Vagina (tissue), 2 donors: Measurements from ENCODE around the gene LARP1. TPM values are rescaled to one million over a fixed set of nuclear protein-coding genes. Genes with fewer than 3 reads are reported as not detected.

ENCODE experiments used
- DNase-seq, 2 donors: peaks; one replicate each; pipeline ENCODE4 v3.0.0-alpha.2; 2017; ENCODE audit errors: extremely low spot score in 2 of 2
- H3K27ac ChIP-seq: fragments of 200-600 bp; sonication (generic); one replicate; pipeline ENCODE4 v1.5.1; 2019
- H3K27me3 ChIP-seq: fragments of 200-600 bp; sonication (generic); one replicate; pipeline ENCODE4 v1.5.1; 2019
- H3K36me3 ChIP-seq, 2 donors: fragments of 200-600 bp; sonication (generic); one replicate each; pipeline ENCODE4 v1.5.1; 2017 to 2019
- H3K4me1 ChIP-seq: fragments of 200-600 bp; sonication (generic); one replicate; pipeline ENCODE4 v1.5.1; 2019
- H3K4me3 ChIP-seq, 2 donors: fragments of 200-600 bp; sonication (generic); 1 replicate in 1 of 2; 2 replicates in 1 of 2; pipeline ENCODE4 v1.5.1; 2016 to 2019
- H3K9me3 ChIP-seq: fragments of 200-600 bp; sonication (generic); one replicate; pipeline ENCODE4 v1.5.1; 2019
- CTCF ChIP-seq, 3 experiments: fragments of 450-650 bp in 2 of 3; fragments of 200-600 bp in 1 of 3; sonication (generic) in 1 of 3; IDR thresholded peaks; one replicate each; pipeline ENCODE4 v1.5.1; 2017 to 2019; ENCODE audit warnings: antibody characterized with exemption in 3 of 3, mild to moderate bottlenecking in 2 of 3, moderate library complexity in 2 of 3
- POLR2A ChIP-seq, 2 donors: fragments of 450-650 bp; IDR thresholded peaks; one replicate each; pipeline ENCODE4 v1.6.1; 2017; ENCODE audit warnings: antibody characterized with exemption in 2 of 2, mild to moderate bottlenecking in 2 of 2, moderate library complexity in 2 of 2
- POLR2AphosphoS5 ChIP-seq, 2 donors: sonication (generic); formaldehyde crosslinking; IDR thresholded peaks; one replicate each; pipeline ENCODE4 v1.9.0; 2017; ENCODE audit warnings: antibody characterized with exemption in 2 of 2, mild to moderate bottlenecking in 2 of 2, low read depth in 1 of 2; ENCODE audit not compliant: insufficient read depth in 1 of 2
- intact Hi-C: fragments of 100-400 bp; cut with DNase I; formaldehyde crosslinking; loops from one replicate; pipeline ENCODE4 v1.15.1; 2023
- total RNA-seq: library from RNA; depleted of rRNA; stranded (reverse); fragments of >200 nt; gene quantifications from one replicate; pipeline ENCODE4 v1.2.3, GENCODE V29; 2016

Gene LARP1
- total RNA-seq, 1 donor from 2014 or later: 98.0 TPM

- TF ChIP-seq POLR2A (IDR thresholded peaks at IDR 0.05): no peak
- no peak for TF ChIP-seq POLR2AphosphoS5 (IDR thresholded peaks at IDR 0.05; ENCODE audit: insufficient read depth in 1 of 2, low read depth in 1 of 2)
- no peak for TF ChIP-seq CTCF (IDR thresholded peaks at IDR 0.05)
- H3K4me1 ChIP-seq: peaks cover 56% of the 10 kb centered on the region
- no peak overlapping the region for H3K4me3 ChIP-seq
- H3K27ac ChIP-seq: no peak overlapping the region
- no peak for DNase-seq
- no peaks in the 10 kb centered on the region for H3K27me3 ChIP-seq
- no peaks in the 10 kb centered on the region for H3K9me3 ChIP-seq
- H3K36me3 ChIP-seq: peaks cover 0 to 23% of the 10 kb centered on the region in 2 donors
- intact Hi-C loops: no loop called here
Measured at GRCh38 chr5:154788212-154788611, 33.0 kb downstream of the LARP1 start.

- Histone ChIP-seq H3K27me3 (no peaks in the 10 kb centered on the region), H3K27ac (no peak overlapping the region), H3K4me1 (peaks cover 23% of the 10 kb centered on the region), H3K36me3 (peaks cover 0 to 44% of the 10 kb centered on the region in 2 donors), H3K4me3 (no peak overlapping the region), H3K9me3 (no peaks in the 10 kb centered on the region)
- TF ChIP-seq POLR2A (IDR thresholded peaks at IDR 0.05): no peak
- TF ChIP-seq CTCF (IDR thresholded peaks at IDR 0.05): no peak
- no peak for TF ChIP-seq POLR2AphosphoS5 (IDR thresholded peaks at IDR 0.05; ENCODE audit: insufficient read depth in 1 of 2, low read depth in 1 of 2)
- no peak for DNase-seq
- intact Hi-C loops: no loop called here
Measured at GRCh38 chr5:154791535-154791934, 36.4 kb downstream of the LARP1 start.

- Histone ChIP-seq H3K36me3 (peaks cover 0 to 49% of the 10 kb centered on the region in 2 donors), H3K27ac (no peak overlapping the region)
- intact Hi-C loops: no loop called here
Measured at GRCh38 chr5:154793599-154794524, 38.7 kb downstream of the LARP1 start.

GRCh38 chr5:154794525-154795234 lies 39.5 kb downstream of the LARP1 start:
- no peak for DNase-seq
- Histone ChIP-seq H3K27ac (peak overlapping the region; percentile 39), H3K4me3 (no peak overlapping the region), H3K4me1 (no peaks in the 10 kb centered on the region), H3K9me3 (no peaks in the 10 kb centered on the region), H3K27me3 (no peaks in the 10 kb centered on the region), H3K36me3 (peaks cover 0 to 55% of the 10 kb centered on the region in 2 donors)
- intact Hi-C loops: no loop called here
- TF ChIP-seq POLR2AphosphoS5 (IDR thresholded peaks at IDR 0.05; ENCODE audit: insufficient read depth in 1 of 2, low read depth in 1 of 2) (no peak), POLR2A (IDR thresholded peaks at IDR 0.05) (no peak)

More at GRCh38 chr5:154793599-154794524, 38.7 kb downstream of the LARP1 start:
- TF ChIP-seq POLR2AphosphoS5 (IDR thresholded peaks at IDR 0.05; ENCODE audit: insufficient read depth in 1 of 2, low read depth in 1 of 2): no peak
- TF ChIP-seq POLR2A (IDR thresholded peaks at IDR 0.05): no peak
- TF ChIP-seq CTCF (IDR thresholded peaks at IDR 0.05): no peak
- Histone ChIP-seq H3K27me3 (no peaks in the 10 kb centered on the region), H3K4me1 (no peaks in the 10 kb centered on the region), H3K9me3 (no peaks in the 10 kb centered on the region), H3K4me3 (no peak overlapping the region)
- DNase-seq: no peak

GRCh38 chr5:154795235-154795596 lies 40.0 kb downstream of the LARP1 start:
- Histone ChIP-seq H3K27me3 (no peaks in the 10 kb centered on the region), H3K27ac (peak overlapping the region; percentile 39), H3K4me3 (no peak overlapping the region), H3K36me3 (peaks cover 0 to 60% of the 10 kb centered on the region in 2 donors), H3K4me1 (no peaks in the 10 kb centered on the region), H3K9me3 (no peaks in the 10 kb centered on the region)
- no peak for DNase-seq
- TF ChIP-seq POLR2AphosphoS5 (IDR thresholded peaks at IDR 0.05; ENCODE audit: insufficient read depth in 1 of 2, low read depth in 1 of 2) (no peak), POLR2A (IDR thresholded peaks at IDR 0.05) (no peak), CTCF (IDR thresholded peaks at IDR 0.05) (no peak)
- intact Hi-C loops: no loop called here
